ENCODE measurements around the gene NOL6. TPM values are rescaled to one million over a fixed set of nuclear protein-coding genes. Genes with fewer than 3 reads are reported as not detected.
"Not testable (repeated sequence)": the region's sequence is repeated elsewhere in the genome, so short reads cannot be mapped to it uniquely, and the experiment has no call there.

The NOL6 gene, protein sequence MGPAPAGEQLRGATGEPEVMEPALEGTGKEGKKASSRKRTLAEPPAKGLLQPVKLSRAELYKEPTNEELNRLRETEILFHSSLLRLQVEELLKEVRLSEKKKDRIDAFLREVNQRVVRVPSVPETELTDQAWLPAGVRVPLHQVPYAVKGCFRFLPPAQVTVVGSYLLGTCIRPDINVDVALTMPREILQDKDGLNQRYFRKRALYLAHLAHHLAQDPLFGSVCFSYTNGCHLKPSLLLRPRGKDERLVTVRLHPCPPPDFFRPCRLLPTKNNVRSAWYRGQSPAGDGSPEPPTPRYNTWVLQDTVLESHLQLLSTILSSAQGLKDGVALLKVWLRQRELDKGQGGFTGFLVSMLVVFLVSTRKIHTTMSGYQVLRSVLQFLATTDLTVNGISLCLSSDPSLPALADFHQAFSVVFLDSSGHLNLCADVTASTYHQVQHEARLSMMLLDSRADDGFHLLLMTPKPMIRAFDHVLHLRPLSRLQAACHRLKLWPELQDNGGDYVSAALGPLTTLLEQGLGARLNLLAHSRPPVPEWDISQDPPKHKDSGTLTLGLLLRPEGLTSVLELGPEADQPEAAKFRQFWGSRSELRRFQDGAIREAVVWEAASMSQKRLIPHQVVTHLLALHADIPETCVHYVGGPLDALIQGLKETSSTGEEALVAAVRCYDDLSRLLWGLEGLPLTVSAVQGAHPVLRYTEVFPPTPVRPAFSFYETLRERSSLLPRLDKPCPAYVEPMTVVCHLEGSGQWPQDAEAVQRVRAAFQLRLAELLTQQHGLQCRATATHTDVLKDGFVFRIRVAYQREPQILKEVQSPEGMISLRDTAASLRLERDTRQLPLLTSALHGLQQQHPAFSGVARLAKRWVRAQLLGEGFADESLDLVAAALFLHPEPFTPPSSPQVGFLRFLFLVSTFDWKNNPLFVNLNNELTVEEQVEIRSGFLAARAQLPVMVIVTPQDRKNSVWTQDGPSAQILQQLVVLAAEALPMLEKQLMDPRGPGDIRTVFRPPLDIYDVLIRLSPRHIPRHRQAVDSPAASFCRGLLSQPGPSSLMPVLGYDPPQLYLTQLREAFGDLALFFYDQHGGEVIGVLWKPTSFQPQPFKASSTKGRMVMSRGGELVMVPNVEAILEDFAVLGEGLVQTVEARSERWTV
- total RNA-seq (10 to 100 TPM; 20.2 to 24.3 TPM), polyA plus RNA-seq (10 to 100 TPM in 1 of 2 donors, 1 to 10 TPM in 1; 5.9 to 26.5 TPM)
- long read RNA-seq, donor 1, full-length matches to known transcripts = 1 of 29 reads
- long read RNA-seq, donor 1, partial matches to known transcripts = 24 of 29 reads
- long read RNA-seq, donor 1, other reads (novel, unspliced or antisense) = 4 of 29 reads
- long read RNA-seq, donor 2, partial matches to known transcripts = 10 of 16 reads
- long read RNA-seq, donor 2, other reads (novel, unspliced or antisense) = 6 of 16 reads

DNA sequence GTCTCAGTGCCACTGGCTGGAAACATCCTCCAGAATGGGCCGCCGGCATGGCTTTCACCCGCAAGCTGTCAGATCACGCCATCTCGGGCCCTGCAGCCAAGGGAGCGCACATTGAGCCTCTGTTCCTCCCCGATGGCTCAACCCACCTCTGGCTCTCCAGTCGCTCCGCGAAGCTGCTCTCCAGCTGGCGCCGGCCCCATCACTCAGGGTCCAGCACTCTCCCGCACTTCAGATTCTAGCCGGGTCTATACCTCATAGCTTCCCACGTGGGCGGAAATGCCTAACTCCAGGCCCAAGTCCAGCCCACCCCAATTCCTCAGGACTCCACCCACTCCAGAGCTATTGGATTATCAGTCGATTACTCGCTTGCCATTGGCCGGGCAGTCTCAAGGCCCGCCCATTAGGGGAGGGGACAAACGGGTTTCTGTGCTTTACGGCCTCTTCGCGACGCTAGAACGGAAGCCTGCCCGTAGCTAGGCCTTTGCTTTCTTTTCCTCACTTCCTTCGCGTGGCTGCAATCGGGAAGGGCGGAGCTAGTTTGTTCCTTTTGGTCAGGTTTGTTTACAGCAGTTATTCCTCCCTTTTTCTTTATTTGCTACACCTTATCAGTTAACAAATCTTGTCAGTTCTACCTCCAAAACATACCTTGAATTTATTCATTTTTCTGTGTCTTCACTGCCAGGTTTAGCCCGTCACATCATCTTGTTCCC lies at the start of gene NOL6:
TSS of gene NOL6 (minus strand) at position 282 of the 710 bp plus-strand sequence. CDS start at position 200, 82 bp downstream.
- Histone ChIP-seq H3K27ac (ENCODE audit: low read depth in 1 of 2, low read length in 2 of 2) (no peak within 1 kb of the TSS), H3K36me3 (ENCODE audit: control insufficient read depth in 1 of 2, insufficient read depth in 2 of 2, low read length in 1 of 2) (peaks cover 0 to 4% of the 10 kb centered on the region in 2 donors), H3K4me3 (ENCODE audit: low read length in 2 of 2) (peak within 1 kb of the TSS; percentile 84 to 94), H3K27me3 (ENCODE audit: control insufficient read depth in 1 of 2, insufficient read depth in 2 of 2, low read length in 1 of 2) (no peaks in the 10 kb centered on the region), H3K9me3 (ENCODE audit: control insufficient read depth, low read length) (no peaks in the 10 kb centered on the region), H3K4me1 (ENCODE audit: control insufficient read depth in 1 of 2, insufficient read depth in 2 of 2, low read length in 2 of 2) (peaks cover 0 to 2% of the 10 kb centered on the region in 2 donors)
- ATAC-seq (ENCODE audit: low FRiP score) (peak; percentile 99), DNase-seq (peak; percentile 97 to 98)
- WGBS, 2 donors = 1% methylated on average over 32 of the region's 32 CpGs
- intact Hi-C loops (cut with DNase I) = no loop called here

DNA sequence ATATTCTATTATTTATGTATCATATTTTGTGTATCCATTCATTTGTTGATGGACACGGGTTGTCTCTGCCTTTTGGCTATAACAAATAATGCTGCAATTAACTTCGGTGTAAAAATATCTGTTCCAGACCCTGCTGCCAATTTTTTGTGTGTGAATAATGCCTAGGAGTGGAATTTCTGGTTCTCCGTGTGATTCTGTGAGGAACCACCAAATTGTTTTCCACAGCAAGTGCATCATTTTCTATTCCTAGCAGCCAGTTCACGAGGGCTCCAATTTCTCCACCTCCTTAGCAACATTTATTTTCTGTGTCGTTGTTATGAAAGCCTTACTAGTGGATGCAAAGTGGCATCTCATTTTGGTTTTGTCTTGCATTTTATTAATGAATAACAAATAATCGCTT lies 48.1 kb upstream of the NOL6 start:
- H3K4me3 ChIP-seq (ENCODE audit: low read length in 2 of 2); H3K4me1 ChIP-seq (ENCODE audit: control insufficient read depth in 1 of 2, insufficient read depth in 2 of 2, low read length in 2 of 2); intact Hi-C loops (cut with DNase I); H3K27ac ChIP-seq (ENCODE audit: low read depth in 1 of 2, low read length in 2 of 2); H3K9me3 ChIP-seq (ENCODE audit: control insufficient read depth, low read length); H3K27me3 ChIP-seq (ENCODE audit: control insufficient read depth in 1 of 2, insufficient read depth in 2 of 2, low read length in 1 of 2); H3K36me3 ChIP-seq (ENCODE audit: control insufficient read depth in 1 of 2, insufficient read depth in 2 of 2, low read length in 1 of 2); ATAC-seq (ENCODE audit: low FRiP score); DNase-seq: not testable (repeated sequence)
- 62 to 66% methylated on average over 6 of the region's 6 CpGs for WGBS, 2 donors

DNA sequence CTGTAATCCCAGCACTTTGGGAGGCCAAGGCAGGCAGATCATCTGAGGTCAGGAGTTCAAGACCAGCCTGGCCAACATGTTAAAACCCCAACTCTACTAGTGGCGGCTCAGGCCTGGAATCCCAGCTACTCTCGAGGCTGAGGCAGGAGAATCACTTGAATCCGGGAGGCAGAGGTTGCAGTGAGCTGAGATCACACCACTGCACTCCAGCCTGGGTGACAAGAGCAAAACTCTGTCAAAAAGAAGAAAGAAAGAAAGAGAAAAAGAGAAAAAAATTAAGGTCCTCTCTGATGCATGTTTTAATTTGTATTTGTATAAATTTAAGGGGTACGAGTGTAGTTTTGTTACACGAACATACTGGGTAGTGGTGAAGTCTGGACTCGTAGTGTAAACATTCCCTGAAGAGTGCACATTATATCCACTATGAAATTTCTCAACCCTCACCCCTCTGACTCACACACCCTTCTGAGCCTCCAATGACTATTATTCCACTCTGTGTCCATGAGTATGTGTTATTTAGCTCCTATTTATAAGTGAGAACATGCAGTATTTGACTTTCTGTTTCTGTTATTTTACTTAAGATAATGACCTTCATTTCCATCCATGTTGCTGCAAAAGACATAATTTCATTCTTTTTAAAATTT lies 44.3 kb upstream of the NOL6 start:
- WGBS, 2 donors = 53% methylated on average over 6 of the region's 6 CpGs
- H3K27ac ChIP-seq (ENCODE audit: low read depth in 1 of 2, low read length in 2 of 2); intact Hi-C loops (cut with DNase I); H3K4me1 ChIP-seq (ENCODE audit: control insufficient read depth in 1 of 2, insufficient read depth in 2 of 2, low read length in 2 of 2); DNase-seq; H3K36me3 ChIP-seq (ENCODE audit: control insufficient read depth in 1 of 2, insufficient read depth in 2 of 2, low read length in 1 of 2); H3K9me3 ChIP-seq (ENCODE audit: control insufficient read depth, low read length); H3K27me3 ChIP-seq (ENCODE audit: control insufficient read depth in 1 of 2, insufficient read depth in 2 of 2, low read length in 1 of 2); ATAC-seq (ENCODE audit: low FRiP score); H3K4me3 ChIP-seq (ENCODE audit: low read length in 2 of 2): not testable (repeated sequence)

DNA sequence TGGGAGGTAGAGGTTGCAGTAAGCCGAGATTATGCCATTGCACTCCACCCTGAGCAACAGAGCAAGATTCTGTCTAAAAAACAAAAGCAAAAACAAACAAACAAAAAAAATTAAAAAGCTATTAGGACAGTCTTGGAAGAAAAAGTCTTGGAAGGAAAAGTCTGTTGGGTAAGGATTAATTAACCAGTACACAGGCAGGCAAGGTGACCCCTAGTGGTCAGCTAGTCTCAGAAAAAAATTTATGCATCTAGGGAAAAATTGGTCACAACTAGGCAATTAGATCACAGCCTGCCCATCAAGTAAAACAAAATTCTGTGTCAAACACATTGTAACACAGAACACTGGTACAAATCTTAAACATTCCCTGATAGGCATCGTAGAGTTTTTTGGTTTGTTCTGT lies 43.6 kb upstream of the NOL6 start:
- Histone ChIP-seq H3K27ac (ENCODE audit: low read depth in 1 of 2, low read length in 2 of 2) (no peak overlapping the region), H3K27me3 (ENCODE audit: control insufficient read depth in 1 of 2, insufficient read depth in 2 of 2, low read length in 1 of 2) (no peaks in the 10 kb centered on the region), H3K4me3 (ENCODE audit: low read length in 2 of 2) (no peak overlapping the region), H3K4me1 (ENCODE audit: control insufficient read depth in 1 of 2, insufficient read depth in 2 of 2, low read length in 2 of 2) (no peaks in the 10 kb centered on the region), H3K9me3 (ENCODE audit: control insufficient read depth, low read length) (peaks cover 2% of the 10 kb centered on the region), H3K36me3 (ENCODE audit: control insufficient read depth in 1 of 2, insufficient read depth in 2 of 2, low read length in 1 of 2) (no peaks in the 10 kb centered on the region)
- intact Hi-C loops (cut with DNase I) = no loop called here
- DNase-seq (no peak), ATAC-seq (ENCODE audit: low FRiP score) (peak; percentile 54)
- 81 to 84% methylated on average over 2 of the region's 2 CpGs for WGBS, 2 donors

DNA sequence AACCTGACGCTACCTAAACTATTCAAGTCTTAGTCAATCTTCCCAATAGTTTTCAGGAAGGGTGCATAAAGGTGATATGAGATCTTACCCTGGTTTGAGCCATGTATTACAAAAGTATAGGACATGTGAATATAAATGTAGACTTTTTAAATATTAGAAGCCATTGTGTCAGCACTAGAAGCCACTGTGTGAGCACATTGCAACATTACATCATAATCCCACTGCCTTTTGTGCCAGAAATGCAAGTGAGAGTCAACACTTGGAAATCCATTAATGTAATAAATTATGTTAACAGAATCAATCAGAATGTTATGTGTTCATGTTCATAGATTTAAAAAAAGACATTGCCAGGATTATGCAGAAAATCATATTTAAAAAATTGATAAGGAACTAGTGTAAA lies 42.7 kb upstream of the NOL6 start:
- WGBS, 2 donors = 71 to 94% methylated on average over 1 of the region's 1 CpG
- H3K4me3 ChIP-seq (ENCODE audit: low read length in 2 of 2); ATAC-seq (ENCODE audit: low FRiP score); H3K36me3 ChIP-seq (ENCODE audit: control insufficient read depth in 1 of 2, insufficient read depth in 2 of 2, low read length in 1 of 2); DNase-seq; H3K9me3 ChIP-seq (ENCODE audit: control insufficient read depth, low read length); H3K27ac ChIP-seq (ENCODE audit: low read depth in 1 of 2, low read length in 2 of 2); H3K4me1 ChIP-seq (ENCODE audit: control insufficient read depth in 1 of 2, insufficient read depth in 2 of 2, low read length in 2 of 2); intact Hi-C loops (cut with DNase I); H3K27me3 ChIP-seq (ENCODE audit: control insufficient read depth in 1 of 2, insufficient read depth in 2 of 2, low read length in 1 of 2): not testable (repeated sequence)

DNA sequence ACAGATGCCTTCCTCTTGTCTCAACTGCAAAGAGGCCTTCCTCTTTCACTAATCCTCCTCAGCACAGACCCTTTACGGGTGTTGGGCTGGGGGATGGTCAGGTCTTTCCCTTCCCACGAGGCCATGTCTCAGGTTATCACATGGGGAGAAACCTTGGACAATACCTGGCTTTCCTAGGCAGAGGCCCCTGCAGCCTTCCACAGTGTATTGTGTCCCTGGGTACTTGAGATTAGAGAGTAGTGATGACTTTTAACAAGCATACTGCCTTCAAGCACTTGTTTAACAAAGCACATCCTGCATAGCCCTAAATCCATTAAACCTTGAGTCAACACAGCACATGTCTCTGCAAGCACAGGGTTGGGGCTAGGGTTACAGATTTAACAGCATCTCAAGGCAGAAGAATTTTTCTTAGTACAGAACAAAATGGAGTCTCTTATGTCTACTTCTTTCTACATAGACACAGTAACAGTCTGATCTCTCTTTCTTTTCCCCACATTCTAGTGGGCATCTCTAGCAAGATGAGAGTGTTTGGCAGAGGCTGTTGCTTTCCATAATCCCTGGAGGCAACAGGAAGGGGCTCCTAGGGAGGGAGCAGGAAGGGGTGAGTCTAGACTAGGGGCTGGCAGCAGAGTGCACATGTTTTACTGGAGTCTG lies 41.7 kb upstream of the NOL6 start:
- H3K4me1 ChIP-seq (ENCODE audit: control insufficient read depth in 1 of 2, insufficient read depth in 2 of 2, low read length in 2 of 2); DNase-seq; H3K4me3 ChIP-seq (ENCODE audit: low read length in 2 of 2); H3K9me3 ChIP-seq (ENCODE audit: control insufficient read depth, low read length); H3K27ac ChIP-seq (ENCODE audit: low read depth in 1 of 2, low read length in 2 of 2); H3K36me3 ChIP-seq (ENCODE audit: control insufficient read depth in 1 of 2, insufficient read depth in 2 of 2, low read length in 1 of 2); intact Hi-C loops (cut with DNase I); ATAC-seq (ENCODE audit: low FRiP score); H3K27me3 ChIP-seq (ENCODE audit: control insufficient read depth in 1 of 2, insufficient read depth in 2 of 2, low read length in 1 of 2): not testable (repeated sequence)
- WGBS, 2 donors = 43 to 66% methylated on average over 2 of the region's 2 CpGs

DNA sequence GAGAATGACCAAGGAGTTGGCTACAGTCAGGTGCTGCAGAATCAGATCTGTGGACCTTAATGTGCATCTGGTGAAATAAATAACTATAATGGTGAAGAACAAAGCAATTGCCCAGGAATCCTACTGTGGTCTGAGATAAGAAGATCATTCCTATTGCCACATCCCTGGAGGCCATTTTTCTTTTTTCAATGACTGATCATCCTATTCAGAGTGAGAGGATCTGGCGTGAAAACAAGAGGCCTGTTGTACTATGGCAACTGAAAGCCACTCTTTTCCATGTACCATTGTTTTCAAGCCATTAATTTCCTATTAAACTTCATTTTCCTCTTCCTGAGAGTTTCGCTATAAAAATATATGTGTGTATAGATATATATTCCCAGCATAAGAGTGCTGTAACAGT lies 38.8 kb upstream of the NOL6 start:
- intact Hi-C loops (cut with DNase I) = not testable (repeated sequence)

More for the DNA sequence above, 38.8 kb upstream of the NOL6 start:
- WGBS, 2 donors = 88 to 93% methylated on average over 2 of the region's 2 CpGs
- H3K36me3 ChIP-seq (ENCODE audit: control insufficient read depth in 1 of 2, insufficient read depth in 2 of 2, low read length in 1 of 2); H3K9me3 ChIP-seq (ENCODE audit: control insufficient read depth, low read length); H3K27me3 ChIP-seq (ENCODE audit: control insufficient read depth in 1 of 2, insufficient read depth in 2 of 2, low read length in 1 of 2); H3K4me1 ChIP-seq (ENCODE audit: control insufficient read depth in 1 of 2, insufficient read depth in 2 of 2, low read length in 2 of 2); H3K4me3 ChIP-seq (ENCODE audit: low read length in 2 of 2); DNase-seq; H3K27ac ChIP-seq (ENCODE audit: low read depth in 1 of 2, low read length in 2 of 2); ATAC-seq (ENCODE audit: low FRiP score): not testable (repeated sequence)
